SK-N-SH (cell line): ENCODE measurements around the gene LARGE1. TPM values are rescaled to one million over a fixed set of nuclear protein-coding genes. Genes with fewer than 3 reads are reported as not detected.

Experiments used
- CTCF ChIA-PET: fragments of 300-600, 350-600 bp; formaldehyde crosslinking; extraction: SDS; loops from one replicate; lab custom pipeline; 2021; lab: Yijun Ruan, JAX
- POLR2A ChIA-PET: fragments of 350-600 bp; sonication (Branson Sonifier 250); formaldehyde crosslinking; extraction: SDS; loops from one replicate; lab custom pipeline; 2020; ENCODE audit warnings: antibody characterized with exemption, inconsistent platforms; lab: Yijun Ruan, JAX
- DNase-seq: peaks from one replicate; pipeline ENCODE4 v3.0.0; 2012
- H2AFZ ChIP-seq: fragments of 200-600 bp; sonication (generic); 2 replicates; pipeline ENCODE4 v1.8.1; 2016; ENCODE audit warnings: antibody characterized with exemption, mild to moderate bottlenecking, low read depth
- H3F3A ChIP-seq: fragments of 200-600 bp; sonication (generic); replicated peaks from 2 replicates; pipeline ENCODE3; 2016; ENCODE audit warnings: antibody characterized with exemption, mild to moderate bottlenecking; ENCODE audit not compliant: insufficient read depth
- H3K27ac ChIP-seq, 2 experiments: fragments of 200-500 bp in 1 of 2; fragments of 200-600 bp in 1 of 2; sonication (Bioruptor generic) in 1 of 2; sonication (generic), shearing (Covaris generic) in 1 of 2; 2 replicates each; pipeline versions ENCODE4 v1.5.1 to v1.6.1; 2014 to 2016; ENCODE audit warnings: low read depth in 2 of 2, inconsistent platforms in 1 of 2, low read length in 1 of 2, mild to moderate bottlenecking in 1 of 2, mixed read lengths in 1 of 2
- H3K27me3 ChIP-seq: fragments of 200-600 bp; sonication (generic), shearing (Covaris generic); 2 replicates; pipeline ENCODE4 v1.6.1; 2016; ENCODE audit warnings: mixed run types; ENCODE audit not compliant: insufficient read depth
- H3K36me3 ChIP-seq, 2 experiments: fragments of 200-500 bp in 1 of 2; fragments of 200-600 bp in 1 of 2; sonication (Bioruptor generic) in 1 of 2; sonication (generic) in 1 of 2; replicated peaks in 1 of 2; 2 replicates each; pipeline versions ENCODE3 to v1.5.1; 2014 to 2016; ENCODE audit warnings: low read length in 1 of 2, mild to moderate bottlenecking in 1 of 2; ENCODE audit not compliant: insufficient read depth in 2 of 2, control insufficient read depth in 1 of 2
- H3K4me1 ChIP-seq, 2 experiments: fragments of 200-500 bp in 1 of 2; fragments of 200-600 bp in 1 of 2; sonication (Bioruptor generic) in 1 of 2; sonication (generic), shearing (Covaris generic) in 1 of 2; 2 replicates each; pipeline versions ENCODE4 v1.5.1 to v1.6.1; 2014 to 2016; ENCODE audit warnings: low read depth in 1 of 2, low read length in 1 of 2, mixed run types in 1 of 2; ENCODE audit not compliant: insufficient read depth in 2 of 2, control insufficient read depth in 1 of 2
- H3K4me2 ChIP-seq: fragments of 200-600 bp; sonication (generic), shearing (Covaris generic); 2 replicates; pipeline ENCODE4 v1.6.1; 2017; ENCODE audit warnings: mixed run types
- H3K4me3 ChIP-seq, 2 experiments: fragments of 200-500 bp in 1 of 2; fragments of 200-600 bp in 1 of 2; sonication (Bioruptor generic) in 1 of 2; sonication (generic), shearing (Covaris generic) in 1 of 2; 2 replicates each; pipeline versions ENCODE4 v1.5.1 to v1.8.1; 2014 to 2016; ENCODE audit warnings: low read depth in 2 of 2, inconsistent platforms in 1 of 2, low read length in 1 of 2, mild to moderate bottlenecking in 1 of 2, mixed read lengths in 1 of 2, moderate library complexity in 1 of 2
- H3K79me2 ChIP-seq: fragments of 200-600 bp; sonication (generic); 2 replicates; pipeline ENCODE4 v1.8.1; 2017; ENCODE audit warnings: mild to moderate bottlenecking; ENCODE audit not compliant: insufficient read depth
- H3K9ac ChIP-seq: fragments of 200-600 bp; sonication (generic); 2 replicates; pipeline ENCODE4 v1.6.1; 2017; ENCODE audit warnings: mixed run types
- H3K9me2 ChIP-seq: fragments of 200-600 bp; sonication (generic); 2 replicates; pipeline ENCODE4 v1.6.1; 2017; ENCODE audit warnings: mixed run types
- H3K9me3 ChIP-seq: fragments of 200-600 bp; sonication (generic); 2 replicates; pipeline ENCODE4 v1.6.1; 2017; ENCODE audit warnings: mixed run types, mild to moderate bottlenecking, moderate library complexity
- H4K20me1 ChIP-seq: fragments of 200-600 bp; sonication (generic); 2 replicates; pipeline ENCODE4 v1.6.1; 2017; ENCODE audit warnings: mild to moderate bottlenecking, mixed run types; ENCODE audit not compliant: insufficient read depth
- CTCF ChIP-seq: fragments of 200-600 bp; sonication (generic); IDR thresholded peaks from 2 replicates; pipeline ENCODE4 v1.6.1; 2017; ENCODE audit warnings: antibody characterized with exemption, mild to moderate bottlenecking, moderate library complexity
- EP300 ChIP-seq, 2 experiments: IDR thresholded peaks; 2 replicates each; pipeline versions ENCODE4 v1.4.0 to v1.6.1; 2012; ENCODE audit warnings: borderline replicate concordance in 1 of 2, low read depth in 1 of 2, low read length in 1 of 2
- FOSL2 ChIP-seq: IDR thresholded peaks from 2 replicates; pipeline ENCODE4 v1.4.0; 2012; ENCODE audit warnings: low read depth, mild to moderate bottlenecking, moderate library complexity, borderline replicate concordance
- GABPA ChIP-seq: IDR thresholded peaks from 2 replicates; pipeline ENCODE4 v1.4.0; 2012; ENCODE audit warnings: low read depth, mild to moderate bottlenecking
- GATA2 ChIP-seq: sonication (generic); formaldehyde crosslinking; IDR thresholded peaks from 2 replicates; pipeline ENCODE4 v1.5.0; 2020; ENCODE audit warnings: mild to moderate bottlenecking, missing genetic modification reagents
- JUND ChIP-seq: IDR thresholded peaks from 2 replicates; pipeline ENCODE4 v1.4.0; 2012
- NFIC ChIP-seq: IDR thresholded peaks from 2 replicates; pipeline ENCODE4 v1.4.0; 2012; ENCODE audit warnings: borderline replicate concordance
- NRF1 ChIP-seq: IDR thresholded peaks from 2 replicates; pipeline ENCODE4 v1.6.1; 2012; ENCODE audit warnings: low read depth, mild to moderate bottlenecking, low read length
- RAD21 ChIP-seq: IDR thresholded peaks from 2 replicates; pipeline ENCODE4 v1.6.1; 2012; ENCODE audit warnings: mild to moderate bottlenecking, low read length
- REST ChIP-seq: IDR thresholded peaks from 2 replicates; pipeline ENCODE4 v1.6.1; 2012; ENCODE audit warnings: mild to moderate bottlenecking, low read depth, low read length, moderate library complexity
- RXRA ChIP-seq: IDR thresholded peaks from 2 replicates; pipeline ENCODE4 v1.4.0; 2012; ENCODE audit warnings: low read depth, mild to moderate bottlenecking, borderline replicate concordance
- SMC3 ChIP-seq: IDR thresholded peaks from 2 replicates; pipeline ENCODE4 v1.6.1; 2012; ENCODE audit warnings: low read depth, low read length, improper control_type of control experiment
- TAF1 ChIP-seq: IDR thresholded peaks from 2 replicates; pipeline ENCODE4 v1.6.1; 2012; ENCODE audit warnings: low read depth, mild to moderate bottlenecking, low read length, moderate library complexity, borderline replicate concordance
- TEAD4 ChIP-seq: IDR thresholded peaks from 2 replicates; pipeline ENCODE4 v1.4.0; 2012; ENCODE audit warnings: mild to moderate bottlenecking, borderline replicate concordance; ENCODE audit not compliant: insufficient read depth
- USF1 ChIP-seq: IDR thresholded peaks from 2 replicates; pipeline ENCODE4 v1.4.0; 2012; ENCODE audit warnings: low read depth, borderline replicate concordance
- YY1 ChIP-seq: IDR thresholded peaks from 2 replicates; pipeline ENCODE4 v1.4.0; 2012; ENCODE audit warnings: low read depth, mild to moderate bottlenecking
- ZBTB33 ChIP-seq: IDR thresholded peaks from 2 replicates; pipeline ENCODE4 v1.4.0; 2012; ENCODE audit warnings: low read depth, borderline replicate concordance
- WGBS: methylation state at CpG from one replicate; pipeline ENCODE4 v1.1.6; 2017; ENCODE audit warnings: low lambda C conversion rate; 5-methylcytosine and 5-hydroxymethylcytosine counted together
- polyA plus RNA-seq, 3 experiments: library from polyadenylated mRNA; depleted of rRNA; stranded (reverse); fragments of >200 nt; gene quantifications; 2 replicates each; pipeline ENCODE4 v1.2.3, GENCODE V29; 2012

The LARGE1 gene
- polyA plus RNA-seq, 1 of the 3 experiments (the other 2 are of a cell fraction), result 1.1 TPM

- ChIA-PET POLR2A (no interaction called here), CTCF (interaction anchor here (1.0 kb wide), 1 partner anchor 52 kb away, joined by 3 read pairs; no protein-coding TSS in a partner anchor)
- no peaks in the 10 kb centered on the region for H3K79me2 ChIP-seq
- no peaks in the 10 kb centered on the region; a peak in 1 of 4 replicates for H3K4me1 ChIP-seq
- no peaks in the 10 kb centered on the region for H3K9me3 ChIP-seq
- H3K4me2 ChIP-seq, result no peak overlapping the region
- no peaks in the 10 kb centered on the region for H3K27me3 ChIP-seq
- 43% methylated on average over 5 of the region's 5 CpGs for WGBS
- no peak overlapping the region for H3K4me3 ChIP-seq
- no peak for DNase-seq
- no peaks in the 10 kb centered on the region for H4K20me1 ChIP-seq
- no peaks in the 10 kb centered on the region for H3K36me3 ChIP-seq
- TF ChIP-seq NRF1 (no peak), RXRA (no peak), FOSL2 (no peak), ZBTB33 (no peak), GABPA (no peak), JUND (no peak), NFIC (no peak)
- H3K9ac ChIP-seq, result no peak overlapping the region
- no peak overlapping the region for H3K27ac ChIP-seq
- no peak overlapping the region for H2AFZ ChIP-seq
- H3K9me2 ChIP-seq, result no peaks in the 10 kb centered on the region
- no peaks in the 10 kb centered on the region for H3F3A ChIP-seq
Observed at GRCh38 chr22:33865248-33865647, 55.0 kb downstream of the LARGE1 start.

GRCh38 chr22:33864723-33865130, 55.5 kb downstream of the LARGE1 start:
- Histone ChIP-seq H3K36me3 (no peaks in the 10 kb centered on the region), H3K9me3 (no peaks in the 10 kb centered on the region), H3K79me2 (no peaks in the 10 kb centered on the region), H3K4me1 (no peaks in the 10 kb centered on the region; a peak in 1 of 4 replicates), H3K27ac (no peak overlapping the region), H3K4me3 (no peak overlapping the region), H4K20me1 (no peaks in the 10 kb centered on the region), H3K9ac (no peak overlapping the region), H3K4me2 (no peak overlapping the region), H3K27me3 (no peaks in the 10 kb centered on the region), H3K9me2 (no peaks in the 10 kb centered on the region), H2AFZ (no peak overlapping the region), H3F3A (no peaks in the 10 kb centered on the region)
- WGBS, result 46% methylated on average over 6 of the region's 7 CpGs
- ChIA-PET POLR2A (no interaction called here), CTCF (no interaction called here)
- DNase-seq, result no peak
- TF ChIP-seq USF1, result no peak
- TF ChIP-seq RXRA, result no peak
- TF ChIP-seq TAF1, result no peak
- no peak for TF ChIP-seq NFIC
- no peak for TF ChIP-seq ZBTB33
- TF ChIP-seq GATA2 (CRISPR knock-in tag), result no peak
- TF ChIP-seq EP300 (IDR thresholded peaks at IDR 0.05; ENCODE audit: borderline replicate concordance in 1 of 2, low read depth in 1 of 2, low read length in 1 of 2), result no peak
- no peak for TF ChIP-seq GABPA
- TF ChIP-seq JUND, result no peak
- no peak for TF ChIP-seq SMC3
- TF ChIP-seq CTCF, result no peak
- no peak for TF ChIP-seq TEAD4
- TF ChIP-seq RAD21, result no peak
- no peak for TF ChIP-seq YY1
- TF ChIP-seq REST, result no peak
